ENCODE results near the gene MRPL46. TPM values are rescaled to one million over a fixed set of nuclear protein-coding genes. Genes with fewer than 3 reads are reported as not detected.

MRPL46 gene
- polyA plus RNA-seq, 4 donors, result 29.9 to 61.7 (median 45.0) TPM

GRCh38 chr15:88428805-88429605 lies 38.2 kb downstream of the MRPL46 start:
- no peaks in the 10 kb centered on the region for H3K9me3 ChIP-seq (ENCODE audit: control insufficient read depth in 2 of 2, insufficient read depth in 1 of 2, low read depth in 1 of 2, low read length in 1 of 2)
- no peak for FAIRE-seq

GRCh38 chr15:88428053-88428452 lies 39.1 kb downstream of the MRPL46 start:
- Histone ChIP-seq H3K4me1 (ENCODE audit: control insufficient read depth in 3 of 3, insufficient read depth in 2 of 3, low read depth in 1 of 3, low read length in 2 of 3) (no peaks in the 10 kb centered on the region), H3K4me3 (ENCODE audit: low read depth in 1 of 3, low read length in 3 of 3) (no peak overlapping the region), H3K27ac (ENCODE audit: low read depth in 1 of 3, low read length in 2 of 3) (no peak overlapping the region), H3K9me3 (ENCODE audit: control insufficient read depth in 2 of 2, insufficient read depth in 1 of 2, low read depth in 1 of 2, low read length in 1 of 2) (no peaks in the 10 kb centered on the region), H3K36me3 (ENCODE audit: control insufficient read depth in 3 of 3, insufficient read depth in 2 of 3, low read depth in 1 of 3, low read length in 3 of 3) (no peaks in the 10 kb centered on the region), H3K27me3 (ENCODE audit: control insufficient read depth in 3 of 3, insufficient read depth in 3 of 3, low read length in 3 of 3) (no peaks in the 10 kb centered on the region)
- DNase-seq, result no peak
- FAIRE-seq, result no peak
- WGBS, 3 donors, result 44 to 50% (median 49%) methylated on average over 9 of the region's 9 CpGs

More at GRCh38 chr15:88428805-88429605, 38.2 kb downstream of the MRPL46 start:
- 70 to 79% (median 72%) methylated on average over 12 of the region's 12 CpGs for WGBS, 3 donors
- no peaks in the 10 kb centered on the region for H3K4me1 ChIP-seq (ENCODE audit: control insufficient read depth in 3 of 3, insufficient read depth in 2 of 3, low read depth in 1 of 3, low read length in 2 of 3)
- H3K4me3 ChIP-seq (ENCODE audit: low read depth in 1 of 3, low read length in 3 of 3), result no peak overlapping the region
- no peaks in the 10 kb centered on the region for H3K27me3 ChIP-seq (ENCODE audit: control insufficient read depth in 3 of 3, insufficient read depth in 3 of 3, low read length in 3 of 3)
- no peak for DNase-seq
- H3K27ac ChIP-seq (ENCODE audit: low read depth in 1 of 3, low read length in 2 of 3), result no peak overlapping the region
- no peaks in the 10 kb centered on the region for H3K36me3 ChIP-seq (ENCODE audit: control insufficient read depth in 3 of 3, insufficient read depth in 2 of 3, low read depth in 1 of 3, low read length in 3 of 3)

DNA sequence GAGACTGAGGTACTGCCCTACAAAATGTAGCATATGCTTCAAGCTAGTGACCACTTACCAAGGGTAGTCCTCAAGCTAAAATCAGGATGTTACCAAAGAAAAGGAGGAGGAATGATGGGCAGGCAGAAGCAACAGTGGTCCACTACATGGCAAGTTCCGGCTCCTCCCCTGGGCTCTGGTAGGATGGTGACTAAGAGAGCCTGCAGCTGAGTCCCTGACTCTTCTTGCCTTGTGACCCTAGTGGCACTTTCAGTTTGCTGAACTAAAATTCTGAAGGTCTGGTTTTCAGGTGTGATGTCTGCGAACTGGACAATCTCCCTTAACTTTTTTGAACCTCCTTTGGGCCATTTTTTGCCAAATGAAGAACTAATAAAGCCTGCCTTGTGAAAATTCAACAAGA lies 40.9 kb downstream of the MRPL46 start:
- Histone ChIP-seq H3K27ac (ENCODE audit: low read depth in 1 of 3, low read length in 2 of 3) (no peak overlapping the region), H3K27me3 (ENCODE audit: control insufficient read depth in 3 of 3, insufficient read depth in 3 of 3, low read length in 3 of 3) (no peaks in the 10 kb centered on the region), H3K4me3 (ENCODE audit: low read depth in 1 of 3, low read length in 3 of 3) (no peak overlapping the region), H3K4me1 (ENCODE audit: control insufficient read depth in 3 of 3, insufficient read depth in 2 of 3, low read depth in 1 of 3, low read length in 2 of 3) (no peaks in the 10 kb centered on the region), H3K36me3 (ENCODE audit: control insufficient read depth in 3 of 3, insufficient read depth in 2 of 3, low read depth in 1 of 3, low read length in 3 of 3) (no peaks in the 10 kb centered on the region), H3K9me3 (ENCODE audit: control insufficient read depth in 2 of 2, insufficient read depth in 1 of 2, low read depth in 1 of 2, low read length in 1 of 2) (no peaks in the 10 kb centered on the region)
- no peak for FAIRE-seq
- WGBS, 3 donors, result 48 to 74% (median 58%) methylated on average over 2 of the region's 2 CpGs
- DNase-seq, result no peak

GRCh38 chr15:88423331-88423730 lies 43.9 kb downstream of the MRPL46 start:
- H3K4me3 ChIP-seq (ENCODE audit: low read depth in 1 of 3, low read length in 3 of 3), result no peak overlapping the region
- H3K36me3 ChIP-seq (ENCODE audit: control insufficient read depth in 3 of 3, insufficient read depth in 2 of 3, low read depth in 1 of 3, low read length in 3 of 3), result no peaks in the 10 kb centered on the region
- no peak for FAIRE-seq
- no peaks in the 10 kb centered on the region for H3K9me3 ChIP-seq (ENCODE audit: control insufficient read depth in 2 of 2, insufficient read depth in 1 of 2, low read depth in 1 of 2, low read length in 1 of 2)
- 69 to 80% (median 77%) methylated on average over 8 of the region's 8 CpGs for WGBS, 3 donors
- no peak overlapping the region for H3K27ac ChIP-seq (ENCODE audit: low read depth in 1 of 3, low read length in 2 of 3)
- no peaks in the 10 kb centered on the region for H3K4me1 ChIP-seq (ENCODE audit: control insufficient read depth in 3 of 3, insufficient read depth in 2 of 3, low read depth in 1 of 3, low read length in 2 of 3)
- no peak for DNase-seq
- H3K27me3 ChIP-seq (ENCODE audit: control insufficient read depth in 3 of 3, insufficient read depth in 3 of 3, low read length in 3 of 3), result peaks cover 0 to 3% (median 0%) of the 10 kb centered on the region in 3 donors

DNA sequence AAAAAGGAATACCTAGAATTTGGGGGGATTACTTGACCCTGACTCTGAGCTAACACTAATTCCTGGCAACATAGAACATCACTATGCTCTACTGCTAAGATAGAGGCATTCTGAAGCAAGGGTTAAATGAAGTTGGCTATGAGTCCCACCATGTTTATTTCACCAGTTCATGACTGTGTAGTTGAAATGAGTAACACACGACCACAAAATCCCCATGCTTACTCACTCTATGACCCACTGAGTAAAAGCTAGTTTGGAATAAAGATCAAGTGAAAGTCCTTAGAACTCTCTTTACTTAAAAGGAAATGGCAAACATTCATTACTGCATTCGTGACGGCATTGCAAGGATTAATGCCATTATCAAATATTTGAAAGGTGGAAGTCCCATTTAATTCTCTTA lies 47.4 kb downstream of the MRPL46 start:
- Histone ChIP-seq H3K9me3 (ENCODE audit: control insufficient read depth in 2 of 2, insufficient read depth in 1 of 2, low read depth in 1 of 2, low read length in 1 of 2) (no peaks in the 10 kb centered on the region), H3K36me3 (ENCODE audit: control insufficient read depth in 3 of 3, insufficient read depth in 2 of 3, low read depth in 1 of 3, low read length in 3 of 3) (no peaks in the 10 kb centered on the region), H3K4me1 (ENCODE audit: control insufficient read depth in 3 of 3, insufficient read depth in 2 of 3, low read depth in 1 of 3, low read length in 2 of 3) (no peaks in the 10 kb centered on the region), H3K27me3 (ENCODE audit: control insufficient read depth in 3 of 3, insufficient read depth in 3 of 3, low read length in 3 of 3) (peaks cover 0 to 3% (median 0%) of the 10 kb centered on the region in 3 donors), H3K4me3 (ENCODE audit: low read depth in 1 of 3, low read length in 3 of 3) (no peak overlapping the region), H3K27ac (ENCODE audit: low read depth in 1 of 3, low read length in 2 of 3) (no peak overlapping the region)
- WGBS, 3 donors, result 21 to 49% (median 29%) methylated on average over 3 of the region's 3 CpGs
- DNase-seq, result no peak
- no peak for FAIRE-seq

Other genes with a start within 250 kb of the MRPL46 start
- gene NTRK3, start 210.6 kb downstream of the MRPL46 start, polyA plus RNA-seq, result 1 to 10 TPM in 1 of 4 donors, under 1 TPM in 2, not detected in 1; under 0.01 to 3.6 (median 0.52) TPM
- 10 to 100 TPM; 37.7 to 79.8 (median 63.9) TPM for gene MRPS11, start 320 bp upstream of the MRPL46 start, polyA plus RNA-seq
- gene DET1, start 79.3 kb upstream of the MRPL46 start, polyA plus RNA-seq, result 10 to 100 TPM in 1 of 4 donors, 1 to 10 TPM in 3; 1.1 to 14.0 (median 3.5) TPM
- gene AEN, start 154.0 kb upstream of the MRPL46 start, polyA plus RNA-seq, result 10 to 100 TPM in 2 of 4 donors, 1 to 10 TPM in 2; 5.4 to 16.8 (median 11.3) TPM
- 100 to 1,000 TPM in 2 of 4 donors, 10 to 100 TPM in 1, 1 to 10 TPM in 1; 4.1 to 434 (median 98.1) TPM for gene ISG20, start 171.6 kb upstream of the MRPL46 start, polyA plus RNA-seq

All from small intestine (tissue), 7 donors.